Smooth muscle cell (in vitro differentiated cells): ENCODE data around the gene ZNF598. TPM values are rescaled to one million over a fixed set of nuclear protein-coding genes. Genes with fewer than 3 reads are reported as not detected.

Experiments
- DNase-seq: peaks from one replicate; lab custom pipeline; 2025; ENCODE audit not compliant: unreplicated experiment; lab: John Stamatoyannopoulos, UW
- H2AFZ ChIP-seq: fragments of 200-600 bp; sonication (generic); 2 replicates; pipeline ENCODE4 v1.6.0; 2016; ENCODE audit warnings: antibody characterized with exemption, low read depth, mild to moderate bottlenecking
- H3F3A ChIP-seq: fragments of 200-600 bp; sonication (generic); 2 replicates; pipeline ENCODE4 v1.6.0; 2017; ENCODE audit warnings: antibody characterized with exemption, low read depth
- H3K27ac ChIP-seq: fragments of 200-600 bp; sonication (generic); 2 replicates; pipeline ENCODE4 v1.5.1; 2016; ENCODE audit warnings: low read depth, mild to moderate bottlenecking
- H3K27me3 ChIP-seq: fragments of 200-600 bp; sonication (generic); 2 replicates; pipeline ENCODE4 v1.6.1; 2016; ENCODE audit warnings: low read depth, mild to moderate bottlenecking
- H3K36me3 ChIP-seq: fragments of 200-600 bp; sonication (generic); 2 replicates; pipeline ENCODE4 v1.5.1; 2016; ENCODE audit warnings: low read depth
- H3K4me1 ChIP-seq: fragments of 200-600 bp; sonication (generic); 2 replicates; pipeline ENCODE4 v1.5.1; 2016; ENCODE audit warnings: low read depth
- H3K4me2 ChIP-seq: fragments of 200-600 bp; sonication (generic); 2 replicates; pipeline ENCODE4 v1.6.0; 2016; ENCODE audit warnings: mild to moderate bottlenecking
- H3K4me3 ChIP-seq: fragments of 200-600 bp; sonication (generic); 2 replicates; pipeline ENCODE4 v1.5.1; 2016; ENCODE audit warnings: mild to moderate bottlenecking
- H3K79me2 ChIP-seq: fragments of 200-600 bp; sonication (generic); 2 replicates; pipeline ENCODE4 v1.6.0; 2016; ENCODE audit warnings: low read depth, mild to moderate bottlenecking
- H3K9ac ChIP-seq: fragments of 200-600 bp; sonication (generic); 2 replicates; pipeline ENCODE4 v1.6.0; 2016; ENCODE audit warnings: low read depth
- H3K9me3 ChIP-seq: fragments of 200-600 bp; sonication (generic); replicated peaks from 2 replicates; pipeline ENCODE4 v1.5.1; 2016; ENCODE audit warnings: low read depth
- H4K20me1 ChIP-seq: fragments of 200-600 bp; sonication (generic); 2 replicates; pipeline ENCODE4 v1.6.0; 2016; ENCODE audit warnings: low read depth
- WGBS: methylation state at CpG from one replicate; pipeline ENCODE4 v1.1.7; 2016; ENCODE audit warnings: low lambda C conversion rate; 5-methylcytosine and 5-hydroxymethylcytosine counted together
- polyA plus RNA-seq: library from polyadenylated mRNA; unstranded; fragments of >200 nt; fragmentation: Nextera tagmentation; extraction: Ambion mirVana; gene quantifications from 2 replicates; pipeline ENCODE4 v1.2.1, GENCODE V29; 2016
- total RNA-seq: library from RNA; depleted of rRNA; stranded (reverse); fragments of >200 nt; gene quantifications from 2 replicates; pipeline ENCODE4 v1.2.3, GENCODE V29; 2014
- TF ChIP-seq, protein P1 (sequence below): fragments of 200-600 bp; sonication (generic); IDR thresholded peaks from 2 replicates; pipeline ENCODE4 v1.5.1; 2017; ENCODE audit warnings: borderline replicate concordance, mild to moderate bottlenecking, antibody characterized with exemption; ENCODE audit not compliant: insufficient read depth, poor library complexity, severe bottlenecking

Gene ZNF598
- total and polyA plus RNA-seq, 2 experiments from 2014 or later: 27.2 to 27.9 TPM

DNA sequence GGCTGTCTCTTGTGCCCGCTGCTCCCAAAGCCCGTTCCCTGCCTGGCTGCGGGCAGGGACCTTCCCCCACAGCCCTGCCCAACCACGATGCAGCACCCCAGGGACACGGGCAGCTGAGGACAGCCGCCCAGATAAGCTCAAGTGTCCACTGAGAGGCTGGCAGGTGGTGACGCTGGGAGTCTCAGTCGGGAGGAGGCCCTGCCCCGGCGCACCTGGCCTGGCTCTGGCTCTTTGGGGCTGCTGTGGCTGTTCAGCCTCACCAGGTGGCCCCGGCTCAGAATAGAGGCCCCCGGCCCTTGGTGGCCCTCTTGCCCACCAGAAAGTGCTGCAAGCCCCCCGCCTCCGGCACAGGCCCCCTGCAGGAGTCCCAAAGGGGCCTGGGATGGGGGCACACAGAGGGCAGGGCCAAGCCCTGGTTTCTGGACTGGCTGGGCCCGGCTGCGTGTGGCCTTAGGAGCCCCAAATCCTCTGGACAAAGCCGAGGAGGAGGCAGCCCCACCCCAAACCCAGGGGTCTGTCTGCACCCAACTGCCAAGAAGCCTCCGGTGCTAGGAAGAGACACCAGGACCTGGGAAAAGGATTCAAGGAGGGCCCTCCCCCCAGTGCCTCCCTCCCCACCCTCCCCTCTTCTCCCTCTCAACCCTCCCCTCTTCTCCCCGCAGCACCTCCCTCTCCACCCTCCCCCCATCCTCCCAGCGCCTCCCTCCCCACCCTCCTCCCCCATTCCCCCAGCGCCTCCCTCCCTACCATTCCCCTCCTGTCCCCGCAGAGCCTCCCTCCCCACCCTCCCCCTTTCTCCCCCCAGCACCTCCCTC lies 32.8 kb upstream of the ZNF598 start:
- Histone ChIP-seq H4K20me1 (no peaks in the 10 kb centered on the region), H3K79me2 (no peaks in the 10 kb centered on the region), H3K4me3 (no peak overlapping the region), H3K4me1 (peaks cover 9% of the 10 kb centered on the region), H3K27me3 (no peaks in the 10 kb centered on the region), H2AFZ (no peak overlapping the region), H3K27ac (no peak overlapping the region), H3K9ac (no peak overlapping the region), H3K36me3 (no peaks in the 10 kb centered on the region), H3K4me2 (no peak overlapping the region), H3F3A (no peaks in the 10 kb centered on the region), H3K9me3 (no peaks in the 10 kb centered on the region)
- DNase-seq: no peak
- TF ChIP-seq, protein P1, sequence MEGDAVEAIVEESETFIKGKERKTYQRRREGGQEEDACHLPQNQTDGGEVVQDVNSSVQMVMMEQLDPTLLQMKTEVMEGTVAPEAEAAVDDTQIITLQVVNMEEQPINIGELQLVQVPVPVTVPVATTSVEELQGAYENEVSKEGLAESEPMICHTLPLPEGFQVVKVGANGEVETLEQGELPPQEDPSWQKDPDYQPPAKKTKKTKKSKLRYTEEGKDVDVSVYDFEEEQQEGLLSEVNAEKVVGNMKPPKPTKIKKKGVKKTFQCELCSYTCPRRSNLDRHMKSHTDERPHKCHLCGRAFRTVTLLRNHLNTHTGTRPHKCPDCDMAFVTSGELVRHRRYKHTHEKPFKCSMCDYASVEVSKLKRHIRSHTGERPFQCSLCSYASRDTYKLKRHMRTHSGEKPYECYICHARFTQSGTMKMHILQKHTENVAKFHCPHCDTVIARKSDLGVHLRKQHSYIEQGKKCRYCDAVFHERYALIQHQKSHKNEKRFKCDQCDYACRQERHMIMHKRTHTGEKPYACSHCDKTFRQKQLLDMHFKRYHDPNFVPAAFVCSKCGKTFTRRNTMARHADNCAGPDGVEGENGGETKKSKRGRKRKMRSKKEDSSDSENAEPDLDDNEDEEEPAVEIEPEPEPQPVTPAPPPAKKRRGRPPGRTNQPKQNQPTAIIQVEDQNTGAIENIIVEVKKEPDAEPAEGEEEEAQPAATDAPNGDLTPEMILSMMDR: no peak
- WGBS: 96% methylated on average over 18 of the region's 22 CpGs

DNA sequence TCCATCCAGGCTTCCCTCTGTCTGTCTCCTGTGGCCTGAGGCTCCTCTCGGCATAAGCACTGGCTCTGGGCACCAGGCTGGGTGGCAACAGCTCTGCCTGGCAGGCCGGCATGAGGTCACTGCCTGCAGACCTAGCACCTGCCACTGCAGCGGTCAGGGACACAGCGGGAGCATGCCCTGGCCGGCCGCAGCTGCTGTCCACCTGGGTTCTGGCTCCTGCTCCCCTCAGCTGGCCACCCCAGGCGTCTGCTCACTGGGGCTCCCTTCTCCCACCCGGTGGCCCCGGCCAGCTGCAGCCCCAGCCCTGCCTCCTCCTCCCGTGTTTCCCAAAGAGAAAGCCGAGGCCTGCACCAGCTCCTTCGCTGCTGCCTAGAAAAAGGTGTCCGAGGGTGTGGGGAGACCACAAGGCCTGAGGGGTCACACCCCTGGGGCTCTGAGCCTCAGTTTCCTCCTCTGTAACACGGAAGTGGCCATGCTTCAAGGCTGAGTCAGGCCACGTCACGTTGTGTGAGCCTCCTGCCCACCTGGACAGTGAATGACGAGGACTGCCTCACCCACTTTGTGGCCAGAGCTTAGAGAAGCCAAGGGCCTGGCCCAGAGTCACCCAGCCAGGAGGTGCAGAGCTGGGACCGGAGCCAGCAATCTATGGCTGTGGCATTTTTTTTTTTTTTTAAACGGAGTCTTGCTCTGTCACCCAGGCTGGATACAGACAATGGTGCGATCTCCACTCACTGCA lies 31.3 kb upstream of the ZNF598 start:
- Histone ChIP-seq H3K79me2 (no peaks in the 10 kb centered on the region), H4K20me1 (no peaks in the 10 kb centered on the region), H3K27ac (peak overlapping the region; percentile 90), H3K9ac (no peak overlapping the region), H3F3A (no peaks in the 10 kb centered on the region), H3K27me3 (no peaks in the 10 kb centered on the region), H2AFZ (no peak overlapping the region), H3K4me1 (peaks cover 8% of the 10 kb centered on the region), H3K36me3 (no peaks in the 10 kb centered on the region), H3K9me3 (no peaks in the 10 kb centered on the region), H3K4me2 (no peak overlapping the region), H3K4me3 (no peak overlapping the region)
- WGBS: 95% methylated on average over 20 of the region's 20 CpGs
- no peak for DNase-seq
- TF ChIP-seq, protein P1: no peak

DNA sequence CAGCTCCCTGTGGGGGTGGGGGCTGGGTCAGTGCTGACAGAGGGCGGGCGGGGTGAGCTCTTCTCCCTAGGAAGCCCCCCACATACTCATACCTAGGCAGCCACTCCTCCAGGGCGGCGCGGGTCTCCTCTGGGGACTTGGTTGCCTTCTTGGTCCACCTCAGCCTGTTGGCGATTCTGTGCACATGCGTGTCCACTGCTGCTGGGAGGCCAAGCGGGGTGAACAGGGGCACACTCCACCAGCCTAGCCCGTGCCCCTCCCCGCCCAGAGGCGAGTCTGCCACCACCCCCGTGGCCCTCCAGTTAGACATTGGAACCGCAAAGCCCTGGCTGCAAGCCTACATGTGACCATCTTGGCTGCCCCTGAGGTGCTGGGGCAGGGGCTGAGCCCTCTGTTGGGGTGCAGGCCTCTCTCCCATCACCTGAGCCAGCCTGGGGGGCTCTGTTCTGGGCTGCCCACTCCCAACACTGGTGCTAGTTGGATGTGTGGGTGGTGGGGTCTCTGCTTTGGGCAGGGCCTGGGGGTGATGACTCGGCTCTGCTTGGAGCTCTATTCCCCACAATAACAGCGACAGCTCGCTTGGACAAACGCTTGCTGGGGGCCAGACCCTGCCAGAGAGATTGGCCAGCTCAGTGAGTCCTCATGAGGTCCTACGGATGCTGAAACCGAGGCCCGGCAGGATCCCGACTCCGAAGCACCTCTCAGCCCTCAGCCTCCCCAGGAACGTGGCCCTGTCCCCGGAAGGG lies 30.6 kb upstream of the ZNF598 start:
- Histone ChIP-seq H3K4me2 (peak overlapping the region; percentile 71), H3K9ac (no peak overlapping the region), H3K4me1 (peaks cover 15% of the 10 kb centered on the region), H3F3A (no peaks in the 10 kb centered on the region), H3K27ac (peak overlapping the region; percentile 90), H3K36me3 (no peaks in the 10 kb centered on the region), H3K27me3 (no peaks in the 10 kb centered on the region), H4K20me1 (no peaks in the 10 kb centered on the region), H3K4me3 (no peak overlapping the region), H3K9me3 (no peaks in the 10 kb centered on the region), H3K79me2 (no peaks in the 10 kb centered on the region), H2AFZ (no peak overlapping the region)
- DNase-seq: no peak
- TF ChIP-seq, protein P1: no peak
- 88% methylated on average over 22 of the region's 24 CpGs for WGBS
